HG03060 (cell line): Measurements from ENCODE around the gene ATP6V0A1.
"Not testable (repeated sequence)": the region's sequence is repeated elsewhere in the genome, so short reads cannot be mapped to it uniquely, and the experiment has no call there.

Source experiments
- ATAC-seq: cut with Tn5 transposase; IDR thresholded peaks from one replicate; pipeline ENCODE4 v1.9.1; 2021; ENCODE audit warnings: low read depth, moderate number of reproducible peaks; ENCODE audit not compliant: unreplicated experiment

Gene ATP6V0A1

DNA sequence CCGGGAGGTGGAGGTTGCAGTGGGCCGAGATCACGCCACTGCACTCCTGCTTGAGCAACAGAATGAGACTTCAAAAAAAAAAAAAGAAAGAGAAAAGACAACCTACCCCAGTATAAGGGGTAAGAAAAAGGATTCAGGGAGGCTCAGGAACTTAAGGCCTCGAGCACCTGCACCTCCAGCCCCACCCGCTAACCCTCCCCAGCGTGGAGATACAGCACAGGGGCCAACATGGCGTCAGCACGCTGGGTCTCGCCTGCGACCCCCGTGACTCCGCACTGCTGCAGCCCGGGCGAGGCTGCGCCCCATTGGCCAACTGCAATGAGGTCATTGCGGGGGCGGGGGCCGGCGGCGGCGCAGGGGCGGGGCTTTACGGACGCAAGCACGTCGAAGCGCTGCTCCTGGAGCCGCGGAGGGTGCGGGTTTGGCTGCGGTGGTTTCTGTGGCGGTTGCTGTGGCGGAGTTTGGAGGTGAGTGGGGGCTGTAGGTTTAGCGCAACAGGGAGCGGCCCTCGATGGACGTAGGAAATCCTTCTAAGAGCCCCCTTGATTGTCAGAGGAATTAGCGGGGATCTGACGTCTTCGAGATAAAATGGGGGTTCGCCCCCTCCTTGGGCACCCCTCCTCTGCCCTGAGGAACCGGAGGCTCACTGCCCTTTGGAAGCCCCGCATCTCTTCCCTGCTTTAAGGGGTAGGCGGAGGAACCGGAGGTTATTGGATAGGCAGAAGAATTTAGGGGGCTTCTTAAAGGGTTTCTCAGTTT, at the start of gene ATP6V0A1:
ATP6V0A1 (plus strand) TSS at position 382 of the 759 bp plus-strand sequence. CDS start 2,017 bp downstream, outside the sequence.
- peak; percentile 30 for ATAC-seq

DNA sequence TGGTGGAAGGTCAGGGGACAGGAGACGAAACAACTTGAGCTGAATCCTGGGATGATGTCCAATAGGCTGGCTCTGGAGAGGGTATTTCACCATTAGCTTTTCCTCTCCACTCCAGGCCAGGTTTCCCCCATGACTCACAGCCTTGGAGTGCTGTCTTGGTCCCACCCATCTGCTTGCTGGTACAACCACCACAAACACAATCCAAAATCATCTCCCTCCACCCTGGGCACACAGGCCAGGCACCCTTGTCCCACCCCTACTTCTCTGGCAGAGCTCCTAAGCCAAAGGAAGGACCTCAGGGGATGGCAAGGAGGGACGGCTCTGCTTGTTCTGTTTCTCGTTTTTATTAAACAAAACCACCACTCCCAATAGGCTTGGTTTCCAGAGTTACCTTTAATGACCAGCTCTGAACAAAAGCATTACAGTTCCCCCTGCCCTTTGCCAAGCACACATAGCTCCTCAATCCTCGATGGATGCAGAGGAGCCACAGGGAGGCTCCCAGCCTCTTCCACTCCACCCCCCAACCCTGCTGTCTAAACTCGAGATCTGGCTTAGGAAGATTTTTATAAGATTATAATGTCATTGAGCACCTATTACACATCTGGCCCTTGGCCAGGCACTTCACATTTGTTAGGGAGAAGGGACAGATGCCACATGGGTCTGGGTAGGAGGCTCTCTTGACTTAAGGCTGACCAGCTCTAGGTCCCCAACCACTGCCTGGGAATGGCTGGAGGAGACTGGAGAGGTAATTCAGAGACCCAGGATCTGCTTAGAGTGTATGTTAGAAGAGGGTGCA, 49.0 kb upstream of the ATP6V0A1 start:
- ATAC-seq: no peak

DNA sequence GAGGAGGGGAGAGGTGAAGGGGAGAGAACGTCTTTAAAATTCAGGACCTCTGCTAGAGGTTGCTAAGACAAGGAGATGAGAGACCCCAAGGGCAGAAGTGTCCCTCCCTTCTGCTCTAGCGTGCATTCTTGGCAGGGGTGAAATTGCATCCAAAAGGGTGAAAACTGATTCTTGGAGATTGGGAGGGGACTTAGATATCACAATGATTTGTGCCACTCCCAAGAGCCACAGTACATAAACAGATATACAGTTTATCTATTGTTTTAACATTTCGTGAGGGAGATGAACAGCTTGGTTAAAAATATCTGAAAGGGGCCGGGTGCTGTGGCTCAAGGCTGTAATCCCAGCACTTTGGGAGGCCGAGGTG, 48.4 kb upstream of the ATP6V0A1 start:
- no peak for ATAC-seq

DNA sequence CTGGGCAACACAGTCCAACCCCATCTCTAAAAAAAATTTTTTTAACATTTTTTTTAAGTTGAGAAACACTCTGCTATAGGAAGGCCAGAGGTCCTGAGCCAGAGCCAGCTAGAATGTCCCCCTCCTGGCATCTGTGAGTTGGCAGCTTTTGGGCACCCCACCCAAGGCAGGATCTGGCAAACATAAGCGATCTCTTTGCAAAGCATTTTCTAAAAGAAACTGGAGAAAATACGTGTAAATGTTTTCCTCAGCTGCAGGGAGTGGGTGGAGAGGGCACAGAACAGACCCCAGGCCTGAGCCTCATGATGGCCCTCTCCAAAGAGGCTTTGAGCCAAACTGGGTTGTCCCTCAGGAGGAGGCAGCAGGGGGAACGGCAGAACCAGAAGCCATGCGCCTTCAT, 47.3 kb upstream of the ATP6V0A1 start:
- no peak for ATAC-seq

DNA sequence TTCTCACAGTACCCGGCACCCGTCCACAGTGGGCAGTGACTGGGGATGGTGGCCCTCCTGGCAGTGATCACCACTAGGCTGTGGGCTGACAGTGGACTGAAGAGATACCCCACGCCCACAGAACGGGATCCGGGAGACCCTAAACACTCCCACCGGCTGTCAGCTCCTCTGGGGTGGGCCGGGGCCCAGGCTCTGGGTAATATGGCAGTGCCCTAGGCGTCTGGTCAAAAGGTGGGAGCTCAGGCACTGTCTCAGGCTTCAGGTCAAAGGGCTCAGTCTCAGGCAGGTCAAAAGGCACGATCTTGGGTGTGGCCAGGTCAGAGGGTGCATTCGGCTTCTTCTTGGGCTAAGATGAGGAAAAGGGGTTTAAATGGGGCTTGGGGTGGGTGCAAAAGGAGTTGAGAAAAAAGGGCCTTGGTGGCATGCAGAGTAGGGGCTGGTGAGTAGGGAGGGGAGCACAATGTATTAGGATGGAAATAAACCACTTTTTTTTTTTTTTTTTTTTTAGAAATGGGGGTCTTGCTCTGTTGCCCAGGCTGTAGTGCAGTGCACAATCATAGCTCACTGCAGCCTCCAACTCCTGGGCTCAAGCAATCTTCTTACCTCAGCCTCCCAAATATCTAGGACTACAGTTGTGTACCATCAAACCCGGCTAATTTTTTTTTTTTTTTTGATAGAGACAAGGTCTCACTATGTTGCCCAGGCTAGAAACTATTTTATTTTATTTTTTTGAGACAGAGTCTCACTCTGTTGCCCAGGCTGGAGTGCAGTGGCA, 46.6 kb upstream of the ATP6V0A1 start:
- no peak for ATAC-seq

DNA sequence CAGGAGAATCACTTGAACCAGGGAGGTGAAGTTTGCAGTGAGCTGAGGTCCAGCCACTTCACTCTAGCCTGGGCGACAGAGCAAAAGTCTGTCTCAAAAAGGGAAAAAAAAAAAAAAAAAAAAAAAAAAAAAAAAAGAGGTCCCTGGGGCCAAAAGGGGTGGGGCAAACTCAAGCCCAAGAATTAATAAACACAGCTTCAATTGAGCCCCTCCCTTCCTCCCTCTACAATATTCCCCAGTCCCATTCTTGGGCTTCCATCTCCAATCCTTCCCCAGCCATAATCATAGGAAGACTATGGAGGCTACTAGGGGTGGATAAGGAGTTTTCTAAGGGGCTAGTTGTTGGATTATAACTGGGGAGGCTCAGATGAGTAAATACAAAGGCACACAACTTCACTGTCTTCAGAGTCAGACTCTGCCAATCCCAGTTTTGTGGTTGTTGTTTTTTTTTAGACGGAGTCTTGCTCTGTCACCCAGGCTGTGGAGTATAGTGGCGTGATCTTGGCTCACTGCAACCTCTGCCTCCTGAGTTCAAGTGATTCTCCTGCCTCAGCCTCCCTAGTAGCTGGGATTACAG, 45.1 kb upstream of the ATP6V0A1 start:
- ATAC-seq: no peak

DNA sequence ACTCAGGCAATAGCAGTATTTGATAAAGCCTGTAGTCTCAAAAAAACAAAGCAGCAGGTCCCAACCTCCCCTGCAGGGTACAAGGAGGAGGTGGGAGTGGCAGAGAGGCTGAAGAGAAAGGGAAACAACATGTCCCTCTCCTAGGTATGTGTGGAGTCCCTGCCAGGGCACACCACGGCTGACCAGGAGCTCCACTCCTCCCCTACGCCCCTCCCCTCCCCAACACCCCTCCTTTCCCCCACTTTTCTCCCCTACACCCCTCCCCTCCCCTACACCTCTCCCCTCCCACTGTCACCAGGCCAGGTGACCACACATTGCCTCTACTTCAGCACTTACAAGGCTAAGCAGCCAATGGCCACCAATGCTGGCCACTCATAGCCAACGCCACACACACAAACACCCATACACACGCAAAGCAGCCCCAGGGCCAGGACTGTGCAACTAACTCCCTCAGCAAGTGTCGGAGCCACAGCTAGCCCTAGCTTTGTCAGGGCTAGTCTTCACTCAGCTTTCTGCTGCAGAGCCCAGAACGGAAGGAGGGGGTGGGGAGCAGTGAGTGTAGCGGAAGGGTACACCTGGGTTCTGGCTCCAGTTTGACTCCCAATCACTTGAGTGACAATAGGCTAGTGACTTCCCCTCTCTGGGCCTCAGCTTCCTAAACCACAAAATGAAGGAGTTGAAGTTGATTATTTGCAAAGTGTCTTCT, 43.8 kb upstream of the ATP6V0A1 start:
- ATAC-seq: no peak

DNA sequence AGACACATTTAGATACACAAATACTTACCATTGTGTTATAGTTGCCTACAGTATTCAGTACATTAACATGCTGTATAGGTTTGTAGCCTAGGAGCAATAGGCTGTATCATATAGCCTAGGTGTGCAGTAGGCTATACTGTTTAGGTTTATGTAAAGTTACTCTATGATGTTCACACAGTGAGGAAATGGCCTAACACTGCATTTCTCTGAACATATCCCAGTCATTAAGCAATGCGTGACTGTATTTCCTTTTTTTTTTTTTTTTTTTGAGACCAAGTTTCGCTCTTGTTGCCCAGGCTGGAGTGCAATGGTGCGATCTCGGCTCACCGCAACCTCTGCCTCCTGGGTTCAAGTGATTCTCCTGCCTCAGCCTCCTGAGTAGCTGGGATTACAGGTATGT, 40.7 kb upstream of the ATP6V0A1 start:
- ATAC-seq: not testable (repeated sequence)

DNA sequence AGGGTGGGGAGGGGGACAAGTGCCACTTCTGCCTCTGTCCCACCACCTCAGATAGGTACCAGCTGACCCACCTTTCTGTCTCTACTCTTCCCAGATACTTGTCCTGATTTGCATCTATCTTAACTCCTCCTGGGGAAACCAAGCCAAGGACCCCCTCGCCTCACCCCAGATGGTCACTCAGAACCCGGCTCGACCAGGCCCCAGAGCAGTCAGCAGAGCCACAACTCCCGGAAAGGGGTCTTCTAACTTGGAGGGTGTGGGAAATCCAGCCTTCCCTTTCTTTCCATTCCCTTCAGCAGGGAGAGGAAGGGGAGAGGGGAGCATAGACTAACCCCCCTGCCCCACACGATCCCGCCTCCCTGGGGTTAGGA, 37.6 kb upstream of the ATP6V0A1 start:
- ATAC-seq: no peak

DNA sequence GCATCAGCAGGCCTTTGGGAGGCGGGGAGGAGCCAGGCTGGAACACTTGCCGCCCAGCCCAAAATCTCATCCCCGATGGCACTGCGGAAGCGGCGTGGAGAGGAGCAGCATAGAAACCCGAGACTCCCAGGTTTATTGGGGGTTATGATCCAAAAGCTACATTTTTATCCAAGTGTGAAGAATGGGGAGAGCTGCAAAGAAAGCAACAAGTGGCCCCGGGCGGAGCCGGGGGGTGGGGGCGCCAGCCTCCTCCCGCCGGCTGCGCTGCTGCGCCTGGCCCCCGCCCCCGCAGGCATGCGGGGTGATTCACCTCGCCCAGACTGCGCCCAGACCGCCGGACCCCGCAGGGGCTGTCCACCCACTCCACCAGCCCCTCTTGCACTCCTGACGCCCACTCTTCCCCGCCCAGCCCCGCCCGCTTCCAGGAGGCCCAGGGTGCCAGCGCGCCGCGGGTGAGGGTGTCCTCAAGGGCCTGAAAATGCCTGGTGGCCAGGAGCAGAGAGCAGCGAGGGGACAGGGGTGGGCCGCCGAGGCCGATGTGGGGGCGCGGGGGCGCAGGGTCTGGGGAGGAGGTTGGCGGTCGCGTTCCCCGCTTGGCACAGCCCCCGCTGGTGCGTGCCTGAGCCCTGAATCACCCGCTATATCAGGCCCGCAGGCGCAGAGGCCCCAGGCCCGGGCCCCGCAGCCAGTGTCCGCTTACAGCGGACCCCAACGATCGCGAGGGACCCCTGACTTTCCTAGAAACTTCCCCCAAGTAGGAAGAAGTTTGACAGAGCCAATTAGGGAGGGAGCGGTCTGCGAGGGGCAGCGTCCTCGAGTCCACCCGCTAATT, 37.0 kb upstream of the ATP6V0A1 start:
- ATAC-seq: no peak

DNA sequence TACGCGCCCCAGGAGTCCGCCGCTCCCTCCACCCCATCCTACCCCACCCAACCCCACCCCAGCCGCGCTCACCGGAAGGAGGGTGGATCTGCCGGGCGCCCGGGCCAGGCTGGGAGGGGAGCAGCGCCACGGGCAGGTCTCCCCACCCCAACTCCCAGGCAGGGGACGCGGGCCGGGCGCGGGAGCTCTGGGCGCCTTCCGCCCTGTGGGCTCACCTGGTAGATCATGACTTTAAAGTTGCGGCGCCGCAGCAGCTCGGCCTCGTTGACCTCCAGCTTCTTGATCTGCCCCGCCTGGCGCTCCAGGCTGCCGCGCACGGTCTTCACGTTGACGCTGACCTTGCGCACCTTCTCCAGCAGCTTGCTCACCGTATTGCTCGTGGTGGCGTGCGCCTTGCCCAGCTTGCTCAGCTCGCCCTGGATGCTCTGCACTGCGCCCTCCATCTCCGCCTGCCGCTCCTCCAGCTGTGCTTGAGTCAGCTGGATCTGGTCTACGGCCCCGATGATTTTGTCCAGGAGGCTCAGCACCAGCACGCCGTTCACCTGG, 36.2 kb upstream of the ATP6V0A1 start:
- no peak for ATAC-seq

DNA sequence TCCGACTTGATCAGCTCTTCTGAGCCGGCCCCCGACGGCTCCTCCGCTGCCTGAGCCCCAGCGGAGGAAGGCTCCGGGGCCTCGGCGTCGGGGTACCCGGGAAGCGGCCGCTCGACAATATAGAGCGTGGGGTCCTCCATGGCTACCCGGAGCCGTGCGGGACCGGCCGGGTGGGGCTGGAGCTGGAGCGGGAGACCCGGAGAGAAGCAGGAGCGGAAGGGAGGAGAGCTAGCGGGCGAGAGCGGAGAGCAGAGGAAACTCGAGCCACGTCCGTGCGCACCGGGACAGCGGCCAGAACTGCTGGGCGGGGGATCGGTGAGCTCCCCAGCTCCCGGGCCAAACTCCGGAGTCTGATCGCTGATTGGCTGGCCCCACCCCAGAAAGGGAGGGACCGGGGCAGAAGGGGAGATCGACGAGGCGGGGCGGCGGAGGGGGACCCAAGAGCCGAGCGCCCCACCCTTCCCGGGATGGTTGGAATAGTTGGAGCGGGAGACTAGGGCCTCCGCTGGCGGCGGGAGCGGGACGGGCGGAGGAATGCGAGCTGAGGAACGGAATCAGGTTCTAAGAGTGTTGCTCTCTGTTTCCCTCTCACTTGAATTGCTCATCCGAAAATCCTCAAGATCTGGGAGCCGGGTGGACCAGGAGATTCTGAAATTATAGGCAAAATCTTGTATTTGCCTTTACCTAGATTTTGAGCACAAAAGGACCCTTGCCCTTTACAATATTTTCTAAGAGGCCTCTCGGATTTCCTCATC, 35.5 kb upstream of the ATP6V0A1 start, which contains the start of gene CAVIN1:
CAVIN1 (minus strand) TSS at position 299 of the 755 bp plus-strand sequence; CDS start at position 140, 159 bp downstream.
- no peak for ATAC-seq

DNA sequence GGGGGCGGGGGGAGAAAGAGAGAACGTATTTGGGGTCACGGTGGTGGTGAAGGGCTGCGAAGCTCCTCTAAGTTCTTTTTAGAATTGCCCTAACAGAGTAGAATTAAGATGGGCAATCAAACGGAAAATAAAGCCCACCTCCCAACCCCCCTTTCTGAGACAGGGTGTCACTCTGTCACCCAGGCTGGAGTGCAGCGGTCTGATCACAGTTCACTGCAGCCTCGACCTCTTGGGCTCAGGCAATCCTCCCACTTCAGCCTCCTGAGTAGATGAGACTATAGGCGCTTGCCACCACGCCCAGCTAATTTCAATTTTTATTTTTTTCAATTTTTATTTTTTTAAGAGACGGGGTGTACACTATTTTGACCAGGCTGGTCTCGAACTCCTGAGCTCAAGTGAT, 34.9 kb upstream of the ATP6V0A1 start:
- no peak for ATAC-seq

DNA sequence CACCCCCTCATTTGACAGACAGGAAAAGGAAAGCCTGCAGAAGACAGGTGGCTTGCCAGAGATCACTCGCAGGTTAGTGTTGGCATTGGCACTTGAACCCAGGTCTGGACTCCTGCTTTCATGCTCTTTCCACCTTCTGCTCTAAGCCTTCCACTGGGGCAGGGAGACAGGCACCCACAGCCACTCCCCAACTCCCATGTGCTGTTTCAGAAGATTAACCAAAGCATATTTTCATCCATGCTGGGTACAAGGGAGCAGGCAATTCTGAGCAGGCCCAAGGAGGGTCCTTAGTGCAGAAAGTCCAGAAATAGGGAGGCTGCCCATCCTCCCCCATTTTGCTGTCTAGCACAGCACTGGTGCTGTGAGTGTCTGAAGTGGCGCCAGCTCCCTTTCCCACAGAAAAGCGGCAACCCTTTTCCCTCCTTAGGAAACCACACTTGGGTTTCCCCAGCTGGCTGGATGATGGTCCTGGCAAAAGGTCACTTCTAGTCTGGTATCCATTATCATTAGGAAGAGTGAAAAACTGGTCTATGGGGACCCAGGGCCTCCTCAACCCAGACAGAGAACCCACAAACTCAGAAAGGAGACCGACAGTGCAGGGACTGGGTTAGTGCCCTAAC, 33.6 kb upstream of the ATP6V0A1 start:
- ATAC-seq: no peak

DNA sequence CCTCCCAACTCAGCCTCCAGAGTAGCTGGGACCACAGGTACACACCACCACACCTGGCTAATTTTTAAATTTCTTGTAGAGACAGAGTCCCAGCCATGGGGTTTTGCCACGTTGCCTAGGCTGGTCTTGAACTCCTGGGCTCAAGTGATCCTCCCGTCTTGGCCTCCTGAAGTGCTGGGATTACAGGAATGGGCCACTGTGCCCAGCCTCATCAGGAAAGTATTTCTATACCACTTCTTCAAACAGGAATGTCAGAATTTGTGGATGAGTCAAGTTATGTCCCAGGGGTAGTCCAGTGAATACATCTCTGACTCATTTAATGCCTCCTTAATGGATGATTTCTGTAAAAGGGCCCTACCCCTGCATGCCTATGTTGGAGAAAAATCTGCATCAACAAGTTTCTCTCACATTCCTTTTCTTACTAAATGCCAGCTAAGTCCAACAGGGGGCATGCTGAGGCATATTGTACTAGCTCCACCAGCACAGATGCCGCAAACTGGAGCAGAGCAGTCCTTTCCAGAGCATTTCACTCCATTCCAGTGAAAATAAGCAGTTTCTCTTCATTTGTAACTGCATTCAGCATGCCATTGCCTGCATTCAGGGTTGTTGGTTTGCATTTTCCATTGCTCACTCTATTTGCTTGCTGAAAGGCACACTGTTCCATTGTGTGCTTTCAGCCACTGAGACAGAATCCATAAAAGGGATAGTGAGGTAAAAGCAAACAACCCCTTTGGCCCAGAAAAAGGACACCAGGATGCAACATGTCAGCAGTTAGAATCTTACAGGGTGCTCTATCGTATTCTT, 30.3 kb upstream of the ATP6V0A1 start:
- ATAC-seq: no peak

DNA sequence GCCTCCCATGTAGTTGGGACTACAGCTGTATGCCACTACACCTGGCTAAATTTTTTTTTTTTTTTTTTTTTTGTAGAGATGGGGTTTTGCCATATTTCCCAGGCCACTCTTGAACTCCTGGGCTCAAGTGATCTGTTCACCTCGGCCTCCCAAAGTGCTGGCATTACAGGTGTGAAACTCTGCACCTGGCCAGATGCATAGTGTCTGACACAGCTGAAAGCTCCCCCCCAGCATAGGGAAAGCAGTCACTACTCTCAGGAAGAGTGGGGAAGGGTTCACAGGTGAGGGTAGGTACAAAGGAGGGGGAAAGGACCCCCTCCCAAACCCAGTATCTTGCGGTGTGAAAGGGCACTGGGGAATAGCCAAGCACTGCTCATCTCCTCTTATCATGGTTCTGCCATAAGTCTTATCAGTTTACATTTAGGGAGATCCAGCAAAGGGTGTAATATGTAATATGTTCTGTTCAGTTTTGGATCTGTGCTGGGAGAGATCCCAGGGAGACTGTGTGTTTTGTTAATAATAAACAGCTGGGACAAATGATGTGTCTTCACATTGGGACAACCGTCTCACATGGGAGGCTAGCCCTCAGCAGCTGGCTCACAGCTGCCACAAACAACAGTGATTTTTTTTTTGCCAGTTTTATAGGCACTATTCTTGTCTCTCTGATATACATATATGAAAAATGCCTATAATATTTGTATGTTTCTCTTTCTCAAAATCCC, 28.8 kb upstream of the ATP6V0A1 start:
- ATAC-seq: no peak
